SKM-1 treated with dmso at 0.1 percent for 144 hours (cell line): ENCODE results near the gene CRK.
"Not testable (repeated sequence)": the region's sequence is repeated elsewhere in the genome, so short reads cannot be mapped to it uniquely, and the experiment has no call there.

Experiments
- DNase-seq: peaks from one replicate; lab custom pipeline; 2025; ENCODE audit not compliant: unreplicated experiment; lab: John Stamatoyannopoulos, UW

Gene CRK

DNA sequence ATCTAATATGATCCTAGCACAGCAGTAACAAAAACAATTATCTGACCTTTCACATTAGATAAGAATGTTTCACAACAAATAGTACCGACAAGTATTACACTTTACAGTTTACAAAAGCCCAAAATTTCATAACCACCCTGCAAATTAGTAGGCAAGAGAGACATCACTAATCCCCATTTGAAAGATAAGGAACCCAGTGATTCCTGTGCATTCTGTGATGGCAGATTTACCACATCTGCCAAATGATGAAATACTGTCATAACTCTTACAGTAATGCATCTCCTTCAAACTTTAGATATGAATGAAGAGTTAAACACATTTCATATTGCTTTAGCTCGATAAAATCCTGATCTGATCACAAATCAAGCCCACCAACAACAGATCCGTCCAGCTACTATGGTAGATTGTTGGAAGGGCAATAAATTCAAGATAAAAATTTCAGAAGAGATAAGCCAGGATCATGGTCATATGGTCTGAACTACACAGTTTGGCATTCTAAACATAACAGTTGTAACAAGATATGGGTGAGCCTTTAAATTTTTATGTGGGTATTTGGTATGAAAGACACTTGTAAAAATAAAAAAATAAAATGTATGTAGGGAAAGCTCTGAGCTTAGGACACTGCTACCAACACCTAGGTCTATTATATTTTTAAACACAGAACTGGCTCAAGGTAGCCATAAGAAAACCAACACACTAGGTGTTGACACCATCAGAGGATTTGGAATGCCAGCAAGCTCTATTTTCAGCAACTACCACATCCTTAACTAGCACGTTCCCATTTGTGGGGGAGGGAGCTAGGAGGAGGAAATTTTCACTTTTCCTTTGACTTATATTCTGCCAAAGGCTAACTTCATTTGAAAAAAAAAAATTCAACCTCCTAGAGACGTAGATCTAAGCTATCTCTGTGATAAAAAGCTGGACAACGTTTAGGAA is 65.3 kb downstream of the CRK start:
- no peak for DNase-seq

DNA sequence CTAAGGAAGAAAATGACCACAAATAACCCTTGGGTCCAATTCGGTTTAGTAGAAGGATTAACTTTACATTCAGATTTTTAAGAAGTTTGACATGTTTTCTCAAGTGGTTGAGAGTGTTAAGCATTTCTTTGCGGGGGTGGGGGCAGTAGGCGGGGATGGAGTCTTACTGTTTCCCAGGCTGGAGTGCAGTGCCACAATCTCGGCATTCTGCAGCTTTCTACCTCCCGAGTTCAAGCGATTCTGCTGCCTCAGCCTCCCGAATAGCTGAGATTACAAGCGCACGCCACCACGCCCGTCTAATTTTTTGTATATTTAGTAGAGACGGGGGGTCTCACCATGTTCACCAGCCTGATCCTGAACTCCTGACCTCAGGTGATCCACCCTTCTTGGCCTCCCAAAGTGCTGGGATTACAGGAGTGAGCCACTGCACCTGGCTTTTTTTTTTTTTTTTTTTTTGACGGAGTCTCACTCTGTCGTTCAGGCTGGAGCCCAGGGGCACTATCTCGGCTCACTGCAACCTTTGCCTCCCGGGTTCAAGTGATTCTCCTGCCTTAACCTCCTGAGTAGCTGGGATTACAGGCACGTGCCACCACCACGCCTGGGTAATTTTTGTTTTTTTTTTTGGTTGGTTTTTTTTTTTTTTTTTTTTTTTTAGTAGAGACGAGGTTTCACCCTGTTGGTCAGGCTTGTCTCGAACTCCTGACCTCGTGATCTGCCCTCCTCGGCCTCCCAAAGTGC is 68.4 kb downstream of the CRK start:
- not testable (repeated sequence) for DNase-seq

DNA sequence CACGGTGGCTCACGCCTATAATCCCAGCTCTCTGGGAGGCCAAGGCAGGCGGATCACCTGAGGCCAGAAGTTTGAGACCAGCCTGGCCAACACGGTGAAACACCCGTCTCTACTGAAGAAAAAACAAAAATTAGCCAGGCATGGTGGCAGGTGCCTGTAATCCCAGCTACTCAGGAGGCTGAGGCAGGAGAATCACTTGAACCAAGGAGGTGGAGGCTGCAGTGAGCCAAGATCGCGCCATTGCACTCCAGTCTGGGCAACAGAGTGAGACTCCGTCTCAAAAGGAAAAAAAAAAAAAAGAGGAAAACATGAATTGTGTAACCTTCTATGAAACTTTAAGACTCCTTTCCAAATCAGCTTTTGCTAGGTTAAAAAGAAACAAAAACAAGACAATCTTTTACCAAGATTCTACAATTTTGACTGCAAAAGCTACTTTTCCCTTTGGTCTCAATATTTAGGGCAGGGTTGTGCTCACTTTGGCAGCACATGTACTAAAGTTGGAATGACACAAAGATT is 69.3 kb downstream of the CRK start:
- not testable (repeated sequence) for DNase-seq

DNA sequence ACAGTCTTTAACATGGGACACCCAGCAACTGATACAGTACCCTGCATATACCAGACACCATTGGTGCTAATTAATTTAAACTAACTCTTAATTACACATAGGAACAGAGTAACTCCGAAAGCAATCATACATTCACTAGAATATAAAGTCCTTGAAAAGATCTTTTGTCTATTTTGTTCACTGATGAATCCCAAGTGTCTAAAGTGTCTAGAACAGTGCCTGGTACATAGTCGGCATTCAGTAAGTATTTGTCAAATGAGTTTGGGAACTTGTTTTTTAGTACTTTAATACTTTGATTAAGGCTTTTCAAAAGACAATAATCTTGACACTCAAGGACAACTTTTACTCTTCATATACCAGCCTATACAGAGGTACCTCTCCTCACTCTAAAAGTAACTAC is 69.8 kb downstream of the CRK start:
- no peak for DNase-seq

DNA sequence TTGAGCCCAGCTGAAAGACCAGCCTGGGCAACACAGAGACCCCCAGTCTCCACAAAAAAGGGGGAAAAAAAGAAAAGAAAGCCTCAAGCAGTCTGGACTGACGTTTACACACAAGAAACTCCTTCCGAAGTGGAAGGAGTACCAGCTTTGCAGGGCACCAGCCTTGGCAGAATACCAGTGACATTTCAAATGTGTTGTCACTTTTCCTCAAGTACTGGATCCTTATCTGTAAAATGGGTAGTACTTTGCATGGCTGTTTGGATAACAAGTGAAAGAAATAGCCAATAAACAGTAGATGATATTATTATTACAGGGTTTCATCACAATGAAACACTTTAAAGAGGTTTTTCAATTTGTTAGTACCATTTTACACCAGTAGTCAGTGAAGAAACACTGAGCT is 70.2 kb downstream of the CRK start:
- DNase-seq, result no peak

DNA sequence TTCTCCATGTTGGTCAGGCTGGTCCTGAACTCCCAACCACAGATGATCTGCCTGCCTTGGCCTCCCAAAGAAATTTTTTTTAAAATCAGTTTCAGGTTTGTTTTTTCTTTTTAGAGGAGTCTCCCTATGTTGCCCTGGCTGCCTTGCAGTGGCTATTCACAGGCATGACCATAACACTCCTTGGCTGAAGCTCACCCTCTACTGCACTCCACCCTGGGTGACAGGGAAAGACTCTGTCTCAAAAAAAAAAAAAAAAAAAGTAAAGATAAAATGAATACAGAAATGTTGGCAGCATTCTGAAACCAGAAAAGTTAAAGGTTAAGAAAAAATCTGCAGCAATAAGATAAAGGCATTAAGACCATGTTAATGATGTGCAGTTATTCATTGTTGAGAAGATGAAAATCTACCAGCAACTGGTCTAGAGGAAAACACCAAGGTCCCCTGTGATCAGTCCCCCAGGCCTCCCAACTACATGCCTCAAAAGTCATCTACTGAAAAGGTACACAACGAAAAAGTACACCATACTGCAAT is 71.1 kb downstream of the CRK start:
- DNase-seq, result no peak

DNA sequence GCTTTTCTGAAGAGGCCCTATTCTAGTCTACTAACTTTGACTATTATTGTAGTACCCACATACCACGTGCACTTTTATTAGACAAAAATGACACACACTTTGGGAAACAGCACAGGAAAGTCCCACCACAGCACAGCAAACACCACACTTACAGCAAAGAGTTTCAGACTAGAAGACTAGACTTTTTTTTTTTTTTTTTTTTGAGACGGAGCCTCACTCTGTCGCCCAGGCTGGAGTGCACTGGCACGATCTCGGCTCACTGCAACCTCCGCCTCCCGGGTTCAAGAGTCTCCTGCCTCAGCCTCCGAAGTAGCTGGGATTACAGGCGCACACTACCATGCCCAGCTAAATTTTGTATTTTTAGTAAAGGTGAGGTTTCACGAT is 76.1 kb downstream of the CRK start:
- no peak for DNase-seq

DNA sequence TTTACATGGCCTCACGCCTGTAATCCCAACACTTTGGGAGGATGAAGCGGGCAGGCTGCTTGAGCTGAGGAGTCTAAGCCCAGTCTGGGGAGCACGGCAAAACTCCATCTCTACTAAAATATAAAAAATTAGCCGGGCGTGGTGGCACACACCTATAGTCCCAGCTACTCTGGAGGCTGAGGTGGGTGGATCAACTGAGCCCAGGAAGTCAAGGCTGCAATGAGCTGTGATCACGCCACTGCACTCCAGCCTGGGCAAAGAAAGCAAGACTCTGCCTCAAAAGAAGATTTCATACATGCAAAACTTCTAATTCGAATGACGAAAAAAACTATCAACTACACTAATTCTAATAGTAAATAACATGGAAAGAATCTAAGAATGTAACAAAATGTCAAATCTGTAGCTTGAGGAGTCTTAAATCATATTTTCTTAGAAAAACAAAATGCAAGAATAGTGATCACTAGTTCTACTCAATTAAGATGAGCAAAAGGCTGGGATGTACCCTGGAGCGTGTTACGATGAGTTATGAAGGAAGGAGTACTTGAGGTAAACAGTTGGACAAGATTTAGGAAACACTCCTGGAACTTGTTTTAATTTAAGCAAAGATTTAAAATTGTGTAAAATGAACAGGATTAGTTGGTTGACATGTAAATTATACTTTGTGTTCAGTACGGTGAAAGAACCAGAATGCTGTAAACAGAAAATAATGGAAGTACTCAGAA is 76.7 kb downstream of the CRK start:
- no peak for DNase-seq

DNA sequence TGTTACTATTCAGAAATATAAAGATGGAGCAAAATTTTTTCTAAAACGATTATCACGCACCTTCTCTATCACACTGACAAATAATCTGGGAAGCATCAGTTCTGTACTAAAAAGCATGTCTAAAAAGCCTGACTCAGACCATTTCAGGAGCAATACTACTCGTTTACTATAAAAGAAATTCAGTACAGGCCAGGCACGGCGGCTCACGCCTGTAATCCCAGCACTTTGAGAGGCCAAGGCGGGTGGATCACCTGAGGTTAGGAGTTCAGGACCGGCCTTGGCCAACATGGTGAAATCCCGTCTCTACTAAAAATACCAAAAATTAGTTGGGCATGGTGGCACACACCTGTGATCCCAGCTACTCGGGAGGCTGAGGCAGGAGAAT is 77.6 kb downstream of the CRK start:
- DNase-seq, result not testable (repeated sequence)

DNA sequence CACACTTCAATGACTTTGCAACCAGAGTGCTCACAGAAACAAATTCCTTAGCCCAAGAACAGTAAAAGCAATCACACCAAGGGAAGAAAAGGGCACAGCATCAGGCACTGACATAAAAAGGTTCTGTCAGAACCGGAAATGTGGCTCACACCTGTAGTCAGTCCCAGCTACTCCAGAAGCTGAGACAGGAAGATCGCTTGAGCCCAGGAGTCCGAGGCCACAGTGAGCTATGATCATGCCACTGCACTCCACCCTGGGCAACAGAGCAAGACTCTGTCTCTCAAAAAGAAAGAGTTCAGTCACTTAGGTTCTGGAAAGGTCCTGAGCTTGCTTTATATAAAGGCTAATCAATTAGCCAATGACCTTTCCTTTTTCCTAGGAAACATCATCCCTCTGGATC is 78.7 kb downstream of the CRK start:
- DNase-seq, result no peak

DNA sequence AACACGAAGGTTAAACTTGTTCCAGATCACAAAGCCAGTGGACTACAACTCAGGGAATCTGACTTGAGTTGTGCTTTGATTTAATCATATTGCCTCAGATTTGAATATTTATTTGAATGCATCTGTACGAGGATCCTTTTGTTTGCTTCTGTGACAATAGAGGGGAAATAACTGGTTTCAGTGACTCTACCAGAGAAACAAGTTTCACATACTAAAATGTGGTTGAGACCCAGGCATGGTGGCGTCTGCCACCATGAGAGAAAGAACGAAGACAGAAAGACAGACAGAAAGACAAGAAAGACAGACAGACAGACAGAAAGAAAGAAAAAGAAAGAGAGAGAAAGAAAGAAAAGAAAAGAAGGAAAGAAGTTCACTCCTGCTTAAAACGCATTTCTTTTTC is 80.0 kb downstream of the CRK start:
- DNase-seq, result no peak

DNA sequence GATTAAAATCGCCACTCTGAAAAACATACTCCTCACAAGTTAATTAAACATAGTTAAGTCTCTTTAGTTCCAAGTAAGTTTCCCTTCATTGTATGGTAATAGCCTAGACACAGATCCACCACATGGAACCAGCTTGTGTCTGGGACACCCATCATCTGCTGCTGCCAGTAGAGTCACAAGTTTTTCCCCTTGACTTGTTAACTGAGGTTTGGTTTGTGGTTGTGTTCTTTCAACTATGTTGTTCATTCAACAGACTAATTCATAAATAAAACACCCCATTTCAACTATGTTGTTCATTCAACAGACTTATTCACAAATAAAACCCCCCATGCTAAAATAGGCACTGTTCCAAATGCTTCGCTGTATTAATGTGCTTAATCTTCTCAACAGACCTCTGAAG is 80.4 kb downstream of the CRK start:
- no peak for DNase-seq

DNA sequence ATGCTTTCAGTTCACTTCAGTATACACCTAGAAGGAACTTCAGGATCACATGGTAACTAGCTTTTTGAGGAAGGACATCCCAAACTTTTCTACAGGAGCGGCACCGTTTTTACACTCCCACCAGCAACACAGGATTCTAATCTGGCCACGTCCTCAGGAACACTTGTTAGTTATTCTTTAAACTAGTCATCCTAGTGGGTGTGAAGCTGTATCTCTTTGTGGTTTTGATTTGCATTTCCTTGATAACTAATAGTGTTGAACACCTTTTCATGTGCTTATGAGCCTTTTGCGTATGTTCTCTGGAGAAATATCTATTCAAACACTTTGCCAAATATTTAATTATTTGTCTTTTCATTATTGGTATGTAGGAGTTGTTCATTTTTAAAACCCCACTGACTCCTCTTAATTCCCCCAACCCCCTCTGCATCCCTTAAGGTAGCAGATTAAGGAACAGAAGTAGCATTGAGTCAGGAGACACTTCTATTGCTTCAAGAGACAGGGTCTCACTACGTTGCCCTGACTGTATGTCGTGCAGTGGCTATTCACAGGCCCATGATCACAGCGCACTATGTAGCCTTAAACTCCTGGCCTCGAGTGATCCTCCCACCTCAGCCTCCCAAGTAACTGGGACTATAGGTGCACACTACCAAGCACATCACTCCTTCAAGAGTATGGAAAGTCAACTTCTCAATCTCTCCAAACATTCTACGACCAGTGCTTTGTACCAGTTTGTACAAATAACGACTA is 81.4 kb downstream of the CRK start:
- DNase-seq, result no peak

DNA sequence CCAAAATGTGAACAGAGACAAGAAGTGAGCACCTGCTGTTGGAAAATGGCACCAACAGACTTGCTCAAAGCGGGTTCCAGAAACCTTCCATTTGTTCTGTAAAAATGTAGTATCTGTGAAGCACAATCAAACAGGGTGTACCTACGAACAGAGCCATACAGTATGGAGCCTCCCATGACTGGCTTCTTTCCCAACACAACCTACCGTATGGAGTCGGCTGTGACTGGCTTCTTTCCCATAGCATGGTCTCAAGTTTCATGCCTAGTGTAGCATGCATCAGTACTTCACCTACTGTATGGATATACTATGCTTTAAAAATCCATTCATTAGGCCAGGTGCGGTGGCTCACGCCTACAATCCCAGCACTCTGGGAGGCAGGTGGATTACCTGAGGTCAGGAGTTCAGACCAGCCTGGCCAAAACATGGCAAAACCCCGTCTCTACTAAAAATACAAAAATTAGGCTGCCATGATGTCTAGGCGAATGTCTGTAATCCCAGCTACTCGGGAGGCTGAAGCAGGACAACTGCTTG is 82.3 kb downstream of the CRK start:
- no peak for DNase-seq

DNA sequence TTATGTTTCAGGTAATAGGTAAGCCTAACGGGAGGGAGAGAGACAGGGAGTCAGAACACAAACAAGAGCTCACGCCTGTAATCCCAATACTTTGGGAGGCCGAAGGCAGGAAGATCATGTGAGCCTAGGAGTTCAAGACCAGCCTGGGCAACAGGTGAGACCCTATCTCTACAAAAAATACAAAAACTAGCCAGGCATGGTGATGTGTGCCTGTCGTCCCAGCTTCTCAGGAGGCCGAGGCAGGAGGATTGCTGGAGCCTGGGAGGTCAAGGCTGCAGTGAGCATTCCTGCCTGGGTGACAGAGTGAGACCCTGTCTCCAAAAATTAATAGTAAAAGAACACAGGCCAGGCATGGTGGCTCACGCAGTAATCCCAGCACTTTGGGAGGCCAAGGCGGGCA is 83.4 kb downstream of the CRK start:
- DNase-seq, result no peak

DNA sequence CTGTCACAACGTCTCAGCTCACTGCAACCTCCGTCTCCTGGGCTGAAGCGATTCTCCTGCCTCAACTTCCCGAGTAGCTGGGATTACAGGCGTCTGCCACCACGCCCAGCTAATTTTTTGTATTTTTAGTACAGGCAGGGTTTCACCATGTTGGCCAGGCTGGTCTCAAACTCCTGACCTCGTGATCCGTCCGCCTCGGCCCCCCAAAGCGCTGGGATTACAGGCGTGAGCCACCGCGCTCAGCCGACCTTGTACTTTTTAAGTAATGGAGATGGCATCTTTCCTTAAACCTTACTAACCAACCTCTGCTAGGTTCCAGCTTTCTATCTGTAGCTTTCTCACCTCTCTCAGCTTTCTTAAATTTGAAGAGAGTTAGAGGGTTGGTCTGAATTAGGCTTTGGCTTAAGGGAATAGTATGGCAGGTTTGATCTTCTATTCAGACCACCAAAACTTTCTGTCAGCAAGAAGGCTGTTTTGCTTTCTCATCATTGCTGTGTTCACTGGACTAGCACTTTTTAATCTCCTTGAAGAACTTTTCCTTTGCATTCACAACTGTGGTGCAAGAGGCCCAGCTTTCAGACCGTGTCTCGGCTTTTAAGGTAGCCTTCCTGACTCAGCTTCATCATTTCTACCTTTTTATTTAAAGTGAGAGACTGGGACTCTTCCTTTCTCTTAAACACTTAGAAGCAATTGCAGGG is 84.0 kb downstream of the CRK start:
- DNase-seq, result no peak
